HG03108 (cell line): Measurements from ENCODE around the gene CCDC30.
A peak's percentile ranks its signal among the peaks of the same experiment; 100 is the strongest.
"Not testable (repeated sequence)": the region's sequence is repeated elsewhere in the genome, so short reads cannot be mapped to it uniquely, and the experiment has no call there.

ENCODE experiments used
- ATAC-seq: cut with Tn5 transposase; IDR thresholded peaks from one replicate; pipeline ENCODE4 v1.9.1; 2021; ENCODE audit warnings: moderate library complexity; ENCODE audit not compliant: unreplicated experiment

The CCDC30 gene

GRCh38 chr1:42627205-42627604 is 164.1 kb downstream of the CCDC30 start:
- ATAC-seq: not testable (repeated sequence)

DNA sequence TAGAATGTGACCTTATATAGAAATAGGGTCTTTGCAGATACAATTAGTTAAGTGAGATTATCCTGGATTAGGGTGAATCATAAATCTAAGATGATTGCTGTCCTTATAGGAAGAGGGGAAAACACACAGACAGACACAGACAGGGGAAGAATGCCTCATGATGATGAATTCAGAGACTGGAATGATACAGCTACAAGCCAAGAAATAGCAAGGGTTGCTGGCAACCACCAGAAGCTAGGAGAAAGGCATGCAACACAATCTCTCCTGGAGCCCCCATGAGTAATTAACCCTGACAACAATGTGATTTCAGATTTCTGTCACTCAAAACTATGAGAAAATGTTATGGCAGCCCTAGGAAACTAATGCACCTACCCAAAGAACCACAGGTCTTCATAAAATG is 176.0 kb downstream of the CCDC30 start:
- no peak for ATAC-seq

DNA sequence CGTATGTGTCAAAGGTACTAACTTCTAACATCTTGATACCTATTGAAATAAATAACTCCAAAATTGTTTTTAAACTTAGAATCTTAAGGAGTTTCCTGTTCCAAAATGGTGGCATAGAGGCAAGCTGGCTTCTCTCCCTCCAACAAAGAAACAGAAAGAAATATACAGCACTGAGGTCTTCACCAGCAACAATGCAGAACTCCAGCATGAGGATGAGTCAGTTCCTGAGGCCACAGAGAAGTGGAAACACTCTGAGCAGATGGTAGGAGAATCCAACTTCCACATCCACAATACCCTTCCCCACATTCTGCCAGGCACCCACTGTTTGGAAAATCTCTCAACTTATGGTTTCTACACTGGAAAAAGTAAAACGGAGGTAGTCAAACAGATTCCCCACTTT is 183.0 kb downstream of the CCDC30 start:
- ATAC-seq: no peak

DNA sequence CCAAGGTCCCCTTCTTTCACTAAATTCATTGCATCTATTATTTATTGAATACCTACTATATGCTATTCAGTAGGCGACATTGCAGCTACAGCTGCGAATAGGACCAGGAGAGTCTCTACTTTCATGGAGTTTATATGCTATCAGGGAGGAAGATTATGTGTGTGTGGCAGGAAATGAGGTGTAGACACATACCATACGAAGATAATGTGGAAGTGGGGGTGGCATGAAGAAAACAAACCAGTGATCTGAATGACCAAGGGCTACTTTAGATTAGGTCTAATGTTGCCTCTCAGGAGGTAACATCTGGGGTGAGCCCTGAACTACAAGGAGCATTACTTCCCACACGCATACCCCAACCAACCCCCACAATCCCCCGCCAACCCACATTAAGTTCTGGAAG is 194.1 kb downstream of the CCDC30 start:
- no peak for ATAC-seq

- ATAC-seq: peak; percentile 96
Measured at GRCh38 chr1:42657981-42658876, 195.1 kb downstream of the CCDC30 start, which contains the start of gene PPIH. TSS of gene PPIH (plus strand) at chr1:42658423. CDS start at chr1:42658447, 24 bp downstream.

GRCh38 chr1:42658877-42659337 is 195.8 kb downstream of the CCDC30 start:
- ATAC-seq: no peak

GRCh38 chr1:42660907-42661500 is 197.9 kb downstream of the CCDC30 start:
- ATAC-seq: no peak

DNA sequence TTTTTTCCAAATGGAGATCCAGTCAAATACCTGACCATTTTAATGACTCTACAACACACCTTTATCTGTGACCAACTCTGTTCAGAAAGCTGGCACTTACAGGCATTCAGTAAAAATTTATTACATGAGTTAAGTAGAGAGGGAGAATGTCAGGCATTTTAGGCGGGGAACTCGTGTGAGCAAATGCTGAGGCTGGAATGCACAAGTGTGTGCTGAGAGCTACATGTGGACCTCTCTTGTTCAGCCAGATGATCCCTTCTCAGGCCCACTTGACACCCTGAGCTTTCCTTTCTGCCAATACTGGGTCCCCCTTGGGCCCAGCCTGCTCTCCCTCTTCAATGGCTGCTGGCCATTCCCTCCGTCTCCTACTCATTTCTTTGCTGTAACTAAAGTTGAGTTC is 206.8 kb downstream of the CCDC30 start:
- no peak for ATAC-seq

GRCh38 chr1:42670425-42670824 is 207.3 kb downstream of the CCDC30 start:
- no peak for ATAC-seq

DNA sequence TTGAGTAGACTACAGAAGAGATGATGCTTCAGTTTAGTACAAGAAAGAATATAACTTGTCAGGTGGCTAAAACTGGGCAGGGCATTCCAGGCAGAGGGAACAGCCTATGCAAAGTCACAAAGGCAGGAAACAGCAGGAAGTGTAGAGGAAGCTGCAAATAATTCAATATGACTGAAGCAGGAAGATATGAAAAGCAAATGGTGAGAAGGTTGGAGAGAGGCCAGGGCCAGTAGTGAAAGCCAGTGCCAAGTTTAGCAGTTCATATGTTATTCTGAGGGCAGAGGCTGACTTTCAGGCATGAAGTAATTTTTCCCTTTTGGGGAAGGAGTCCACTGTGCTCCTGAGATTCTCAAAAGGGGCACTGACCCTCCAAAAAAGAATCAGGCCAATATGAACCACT is 211.1 kb downstream of the CCDC30 start:
- ATAC-seq: no peak

GRCh38 chr1:42674682-42675081 is 211.6 kb downstream of the CCDC30 start:
- ATAC-seq: no peak

DNA sequence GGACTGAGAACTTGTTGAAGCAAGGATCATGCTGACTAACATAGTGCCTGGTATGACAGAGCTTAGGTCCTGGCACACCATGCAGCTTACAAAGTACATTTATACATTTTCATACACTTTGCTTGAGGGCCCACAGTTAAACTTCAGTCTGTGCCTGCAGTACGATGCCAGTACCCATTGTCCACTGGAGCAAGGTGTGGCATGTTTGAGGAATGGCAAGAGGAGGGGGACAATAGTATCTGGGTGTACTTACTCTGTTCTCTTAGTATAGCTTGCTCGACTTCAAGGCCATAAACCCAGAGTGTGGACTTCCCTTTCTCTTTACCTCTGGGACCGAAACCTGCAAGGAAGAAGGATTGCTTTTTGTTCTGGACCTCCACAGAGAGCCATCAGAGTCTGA is 212.4 kb downstream of the CCDC30 start:
- no peak for ATAC-seq

DNA sequence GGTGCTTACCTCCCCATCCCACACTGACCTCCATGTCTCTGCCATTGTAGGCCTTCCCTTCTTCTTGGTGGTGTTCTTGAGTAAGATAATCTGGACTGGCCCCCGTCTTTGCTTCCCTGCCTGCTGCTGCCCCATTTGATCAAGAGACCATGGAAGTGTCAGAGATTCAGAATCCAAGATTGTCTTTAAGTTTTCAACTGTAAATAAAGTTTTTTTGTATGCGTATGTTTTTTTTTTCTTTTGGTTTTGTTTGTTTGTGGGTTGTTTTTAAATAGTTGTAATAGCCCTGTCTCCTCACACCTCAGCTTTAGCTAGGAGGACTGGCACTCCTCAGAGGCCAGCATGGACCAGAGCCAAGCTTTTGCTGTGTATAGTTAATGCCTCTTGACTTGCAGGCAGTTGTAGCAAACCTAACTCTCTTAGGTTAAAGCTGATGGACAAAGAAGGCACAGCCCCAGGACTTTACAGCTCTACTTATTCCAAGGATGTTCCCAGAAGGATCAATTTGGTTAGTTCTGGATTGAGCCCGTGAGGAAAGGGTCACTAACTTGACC is 213.5 kb downstream of the CCDC30 start:
- ATAC-seq: no peak

DNA sequence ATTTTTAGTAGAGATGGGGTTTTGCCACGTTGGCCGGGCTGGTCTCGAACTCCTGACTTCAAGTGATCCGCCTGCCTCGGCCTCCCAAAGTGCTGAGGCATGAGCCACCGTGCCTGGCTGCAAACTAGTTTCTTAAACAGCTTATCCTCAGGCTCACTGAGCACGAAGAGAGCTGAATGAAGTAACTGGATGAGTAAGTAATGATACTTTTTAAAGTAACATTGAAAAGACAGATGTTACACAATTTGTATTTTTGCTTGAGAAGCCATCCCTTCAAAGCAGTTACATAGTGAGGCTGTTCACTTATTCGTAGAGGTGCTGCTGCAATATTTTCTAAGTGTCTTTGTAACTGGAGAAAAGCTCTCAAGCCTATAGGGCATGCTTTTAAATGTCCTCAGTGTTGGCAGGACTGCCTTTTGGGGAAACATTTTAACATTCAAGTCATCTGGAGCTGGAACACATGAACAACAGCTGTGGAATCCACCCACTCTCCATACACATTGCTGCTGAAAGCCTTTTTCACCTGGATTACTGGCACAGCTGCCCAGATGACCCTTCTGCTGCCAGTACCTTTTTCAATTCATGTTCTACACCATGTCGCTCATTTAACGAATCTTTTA is 216.4 kb downstream of the CCDC30 start:
- ATAC-seq: no peak

DNA sequence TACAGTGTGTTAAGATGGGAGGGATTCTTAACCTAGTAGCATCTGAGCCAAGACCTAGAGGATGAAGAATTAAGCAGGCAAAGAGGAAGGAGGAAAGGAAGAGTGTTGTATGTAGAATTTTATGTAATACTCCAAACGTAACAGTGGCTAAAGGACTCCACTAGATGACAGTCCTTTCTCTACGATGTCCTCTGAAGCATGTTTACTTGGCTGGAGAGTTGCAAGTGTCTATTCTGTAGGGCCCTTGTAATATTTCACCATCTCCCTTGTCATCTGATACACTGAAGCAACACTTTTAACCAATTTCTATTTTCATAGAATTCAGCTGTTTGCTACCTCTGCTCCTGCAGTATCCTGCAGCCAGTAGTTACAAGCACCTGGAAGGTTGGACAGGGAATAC is 217.0 kb downstream of the CCDC30 start:
- ATAC-seq: no peak

DNA sequence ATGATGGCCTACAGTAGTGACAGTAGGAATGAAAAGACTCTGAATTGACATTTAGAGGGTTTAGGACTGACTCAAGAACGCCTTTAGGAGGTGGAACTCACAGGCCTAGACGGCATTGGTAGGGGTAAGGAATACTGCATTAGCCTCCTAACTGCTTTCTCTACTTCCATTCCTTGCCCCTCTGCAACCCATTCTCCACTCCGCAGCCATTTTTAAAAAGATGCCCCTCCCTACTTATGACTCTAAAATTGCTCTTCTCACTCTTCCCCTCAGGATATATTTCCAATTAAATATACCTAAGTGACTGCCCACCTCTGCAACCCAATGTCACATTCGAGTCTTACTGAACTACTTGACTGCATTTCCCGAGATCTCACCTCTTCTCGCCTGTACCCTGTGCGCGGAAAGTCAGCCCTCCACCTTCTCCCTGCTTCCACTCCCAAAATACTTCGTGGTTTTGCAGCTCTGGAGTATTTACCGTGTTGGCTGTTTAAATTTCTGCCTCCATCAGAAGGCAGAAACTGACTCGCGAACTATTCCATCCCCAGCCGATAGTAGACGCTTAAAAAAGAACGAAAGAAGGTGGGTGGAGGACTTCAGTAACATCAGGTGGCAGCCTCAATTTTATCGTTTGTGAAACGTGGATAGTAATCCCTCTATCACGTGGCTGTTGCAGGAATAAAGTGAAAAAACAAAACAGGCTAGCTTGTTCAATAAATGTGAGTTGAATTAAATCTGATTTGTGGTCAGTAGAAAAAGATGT is 218.0 kb downstream of the CCDC30 start:
- ATAC-seq: no peak

DNA sequence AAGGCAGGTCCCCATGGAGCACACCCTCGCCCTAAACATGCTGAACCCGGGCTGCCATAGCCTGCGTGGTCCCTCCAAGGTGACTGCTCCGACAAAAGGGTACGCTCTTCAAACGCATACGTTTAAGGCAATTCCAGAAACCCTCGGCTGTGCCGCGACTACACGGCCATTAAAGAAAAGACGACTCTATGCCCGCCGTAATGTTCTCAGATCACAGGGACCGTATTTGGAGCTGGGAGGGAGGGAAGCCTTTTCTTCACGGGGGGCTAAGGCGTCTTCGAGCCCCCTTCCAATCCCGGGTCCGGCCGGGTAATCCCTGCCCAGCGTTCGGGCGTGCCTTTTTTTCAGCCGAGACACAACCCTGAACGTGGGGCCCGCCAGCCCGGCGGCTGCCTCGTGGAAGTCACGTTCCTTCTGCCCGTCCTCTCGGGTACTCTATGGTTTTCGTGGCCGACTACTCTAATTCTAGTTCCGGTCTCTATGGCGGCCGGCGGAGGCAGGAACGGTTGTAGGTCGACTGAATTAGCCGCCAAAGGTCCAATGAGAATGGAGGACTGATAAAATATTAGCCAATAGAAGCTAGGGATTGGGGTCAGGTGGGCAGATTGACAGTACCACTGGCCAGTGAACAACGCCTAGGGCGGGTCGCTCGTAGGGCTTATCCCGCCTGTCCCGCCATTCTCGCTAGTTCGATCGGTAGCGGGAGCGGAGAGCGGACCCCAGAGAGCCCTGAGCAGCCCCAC is 218.8 kb downstream of the CCDC30 start, which contains the start of gene YBX1:
YBX1 (plus strand) TSS at position 678 of the 743 bp plus-strand sequence. CDS start 148 bp downstream, outside the sequence.
- ATAC-seq: peak; percentile 91

GRCh38 chr1:42682484-42682738 is 219.3 kb downstream of the CCDC30 start:
- ATAC-seq: peak; percentile 4

GRCh38 chr1:42682739-42683531 is 219.8 kb downstream of the CCDC30 start:
- ATAC-seq: peak; percentile 33
